HAP-1 (cell line): ENCODE measurements around the gene VWC2.
"Not testable (repeated sequence)": the region's sequence is repeated elsewhere in the genome, so short reads cannot be mapped to it uniquely, and the experiment has no call there.

Experiments used
- DNase-seq, 2 experiments: peaks; one replicate each; pipeline ENCODE4 v3.0.0-alpha.2; 2016 to 2020; ENCODE audit warnings: low spot score in 2 of 2
- H3K27me3 ChIP-seq: fragments of 250-450 bp; sonication (Bioruptor Pico); 2 replicates; pipeline ENCODE4 v1.5.1; 2020; ENCODE audit warnings: low read depth, mild to moderate bottlenecking, moderate library complexity
- H3K36me3 ChIP-seq: fragments of 250-450 bp; sonication (Bioruptor Pico); replicated peaks from 2 replicates; pipeline ENCODE4 v1.5.1; 2020; ENCODE audit warnings: mild to moderate bottlenecking
- H3K4me1 ChIP-seq: fragments of 250-450 bp; sonication (Bioruptor Pico); 2 replicates; pipeline ENCODE4 v1.5.1; 2020; ENCODE audit warnings: mild to moderate bottlenecking
- H3K4me3 ChIP-seq: fragments of 250-450 bp; sonication (Bioruptor Pico); 2 replicates; pipeline ENCODE4 v1.5.1; 2020; ENCODE audit warnings: mild to moderate bottlenecking, moderate library complexity
- H3K9me3 ChIP-seq: fragments of 250-450 bp; sonication (Bioruptor Pico); 2 replicates; pipeline ENCODE4 v1.5.1; 2020; ENCODE audit warnings: mild to moderate bottlenecking, moderate library complexity
- in situ Hi-C: fragments of 300-500 bp; cut with MboI; formaldehyde crosslinking; loops from 3 replicates; pipeline ENCODE4 v1.14.3; 2020; ENCODE audit warnings: low sequenced_read_pairs, inconsistent platforms, mixed read lengths

VWC2 gene

DNA sequence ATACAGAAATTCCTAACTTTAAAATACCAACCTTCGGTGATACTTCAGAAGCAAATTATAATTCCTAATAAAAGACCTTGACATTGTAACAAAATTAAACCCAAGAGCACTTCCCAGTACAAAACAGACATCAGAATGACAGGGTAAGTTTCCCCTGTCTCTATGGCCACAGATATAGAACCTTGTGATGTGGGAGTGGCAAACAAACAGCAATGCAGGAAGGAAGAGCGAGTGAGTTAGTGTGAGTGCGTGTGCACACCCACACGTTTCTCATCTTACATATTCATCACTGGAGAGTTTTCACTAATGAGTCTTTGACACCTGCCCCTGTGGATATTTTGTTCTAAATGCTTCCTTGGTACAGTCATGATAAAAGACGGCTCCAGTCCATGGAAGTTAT, 72.2 kb downstream of the VWC2 start:
- Histone ChIP-seq H3K27me3 (no peaks in the 10 kb centered on the region), H3K4me1 (no peaks in the 10 kb centered on the region), H3K4me3 (no peak overlapping the region), H3K36me3 (no peaks in the 10 kb centered on the region), H3K9me3 (no peaks in the 10 kb centered on the region)
- in situ Hi-C loops = no loop called here
- DNase-seq = no peak

- H3K36me3 ChIP-seq = no peaks in the 10 kb centered on the region
- H3K4me3 ChIP-seq = no peak overlapping the region
- no peaks in the 10 kb centered on the region for H3K4me1 ChIP-seq
- DNase-seq = no peak
- no peaks in the 10 kb centered on the region for H3K27me3 ChIP-seq
- in situ Hi-C loops = no loop called here
- H3K9me3 ChIP-seq = no peaks in the 10 kb centered on the region
Measured at GRCh38 chr7:49848211-49848841, 74.9 kb downstream of the VWC2 start.

- DNase-seq = no peak
- Histone ChIP-seq H3K27me3 (no peaks in the 10 kb centered on the region), H3K4me3 (no peak overlapping the region), H3K36me3 (no peaks in the 10 kb centered on the region), H3K4me1 (no peaks in the 10 kb centered on the region), H3K9me3 (no peaks in the 10 kb centered on the region)
- in situ Hi-C loops = loop anchor here (25.0 kb wide), 1 partner anchor 864 kb away; no protein-coding TSS in a partner anchor
Measured at GRCh38 chr7:49850921-49851613, 77.6 kb downstream of the VWC2 start.

GRCh38 chr7:49851614-49851934, 78.1 kb downstream of the VWC2 start:
- not testable (repeated sequence) for H3K36me3 ChIP-seq, H3K4me1 ChIP-seq, H3K27me3 ChIP-seq, H3K9me3 ChIP-seq, H3K4me3 ChIP-seq, DNase-seq
- in situ Hi-C loops = loop anchor here (25.0 kb wide), 1 partner anchor 864 kb away; no protein-coding TSS in a partner anchor

GRCh38 chr7:49852619-49853462, 79.4 kb downstream of the VWC2 start:
- Histone ChIP-seq H3K36me3 (no peaks in the 10 kb centered on the region), H3K27me3 (no peaks in the 10 kb centered on the region), H3K9me3 (no peaks in the 10 kb centered on the region), H3K4me1 (no peaks in the 10 kb centered on the region), H3K4me3 (no peak overlapping the region)
- peak; percentile 36 to 52 for DNase-seq
- in situ Hi-C loops = loop anchor here (25.0 kb wide), 1 partner anchor 866 kb away; no protein-coding TSS in a partner anchor

GRCh38 chr7:49855281-49855980, 82.0 kb downstream of the VWC2 start:
- Histone ChIP-seq H3K4me3 (no peak overlapping the region), H3K4me1 (no peaks in the 10 kb centered on the region), H3K36me3 (no peaks in the 10 kb centered on the region), H3K9me3 (no peaks in the 10 kb centered on the region), H3K27me3 (no peaks in the 10 kb centered on the region)
- no peak for DNase-seq
- in situ Hi-C loops = loop anchor here (25.0 kb wide), 1 partner anchor 868 kb away; no protein-coding TSS in a partner anchor

GRCh38 chr7:49860293-49860692, 86.9 kb downstream of the VWC2 start:
- in situ Hi-C loops = loop anchor here (25.0 kb wide), 1 partner anchor 873 kb away; no protein-coding TSS in a partner anchor
- Histone ChIP-seq H3K27me3 (no peaks in the 10 kb centered on the region), H3K36me3 (no peaks in the 10 kb centered on the region), H3K4me1 (no peaks in the 10 kb centered on the region), H3K4me3 (no peak overlapping the region), H3K9me3 (no peaks in the 10 kb centered on the region)
- no peak for DNase-seq

- in situ Hi-C loops = loop anchor here (25.0 kb wide), 1 partner anchor 879 kb away; no protein-coding TSS in a partner anchor
- no peak for DNase-seq
- no peaks in the 10 kb centered on the region for H3K27me3 ChIP-seq
Measured at GRCh38 chr7:49866076-49866735, 92.8 kb downstream of the VWC2 start.

DNA sequence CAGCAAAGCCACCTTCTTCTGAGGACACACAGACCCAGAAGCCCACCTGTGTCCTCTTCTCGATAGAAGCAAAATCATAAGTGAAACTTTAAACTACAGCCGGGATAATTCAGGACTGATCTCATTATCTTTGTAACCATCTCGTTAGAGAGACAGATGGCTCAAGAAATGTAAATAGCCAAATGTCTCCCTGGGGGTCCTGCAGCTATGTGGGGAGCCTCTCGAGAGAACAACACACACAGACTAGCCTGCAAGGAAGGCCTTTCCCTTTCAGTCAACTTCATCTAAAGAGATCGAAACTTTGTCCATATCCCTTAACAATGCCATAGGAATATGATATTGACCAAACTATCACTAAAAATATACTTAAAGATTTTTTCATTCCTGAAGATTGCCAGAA, 93.5 kb downstream of the VWC2 start:
- no peak overlapping the region for H3K4me3 ChIP-seq
- in situ Hi-C loops = loop anchor here (25.0 kb wide), 1 partner anchor 880 kb away; no protein-coding TSS in a partner anchor

More at GRCh38 chr7:49866076-49866735, 92.8 kb downstream of the VWC2 start:
- Histone ChIP-seq H3K9me3 (no peaks in the 10 kb centered on the region), H3K4me3 (no peak overlapping the region), H3K4me1 (no peaks in the 10 kb centered on the region), H3K36me3 (no peaks in the 10 kb centered on the region)

DNA sequence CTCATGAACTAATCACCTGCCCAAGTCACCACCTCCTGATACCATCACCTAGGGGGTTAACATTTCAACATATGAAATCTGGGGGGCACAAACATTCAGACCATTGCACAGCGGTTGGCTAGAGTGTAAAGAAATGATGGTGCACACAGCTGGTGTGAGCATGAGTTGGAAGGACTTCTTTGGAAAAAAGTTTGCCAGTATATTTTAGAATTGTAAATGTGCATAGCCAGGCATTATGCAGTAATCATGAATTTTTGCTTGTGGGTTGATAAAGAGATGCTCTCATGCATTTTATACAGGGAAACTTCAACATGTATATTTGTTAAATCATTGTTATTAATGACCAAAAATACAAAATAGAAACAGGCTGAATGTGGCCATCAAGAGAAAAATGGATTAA, 100.0 kb downstream of the VWC2 start:
- in situ Hi-C loops = loop anchor here (25.0 kb wide), 1 partner anchor 886 kb away; no protein-coding TSS in a partner anchor
- Histone ChIP-seq H3K27me3 (no peaks in the 10 kb centered on the region), H3K4me3 (no peak overlapping the region), H3K36me3 (no peaks in the 10 kb centered on the region), H3K4me1 (no peaks in the 10 kb centered on the region), H3K9me3 (no peaks in the 10 kb centered on the region)
- no peak for DNase-seq

More for the DNA sequence above, 93.5 kb downstream of the VWC2 start:
- H3K27me3 ChIP-seq = no peaks in the 10 kb centered on the region
- DNase-seq = no peak
- no peaks in the 10 kb centered on the region for H3K4me1 ChIP-seq
- H3K9me3 ChIP-seq = no peaks in the 10 kb centered on the region
- H3K36me3 ChIP-seq = no peaks in the 10 kb centered on the region

DNA sequence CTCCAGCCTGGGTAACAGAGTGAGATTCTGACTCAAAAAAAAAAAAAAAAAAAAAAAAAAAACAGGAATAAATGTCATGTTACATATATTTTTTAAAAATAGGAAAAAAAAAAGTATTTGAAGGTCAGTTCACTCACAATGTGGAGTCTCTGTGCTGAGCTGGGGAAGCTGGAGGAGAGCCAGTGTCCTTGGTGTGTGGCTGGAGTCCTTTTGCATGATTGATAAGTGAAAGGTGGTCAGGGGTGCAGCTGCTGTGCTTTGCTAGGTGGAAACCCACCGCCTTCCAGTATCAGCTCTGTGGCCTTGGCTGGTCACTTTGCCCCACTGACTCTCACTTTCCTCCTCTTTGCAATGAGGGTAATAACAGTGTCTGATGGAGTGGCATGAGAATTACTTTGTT, 101.9 kb downstream of the VWC2 start:
- Histone ChIP-seq H3K4me1 (no peaks in the 10 kb centered on the region), H3K36me3 (no peaks in the 10 kb centered on the region), H3K4me3 (no peak overlapping the region), H3K27me3 (no peaks in the 10 kb centered on the region), H3K9me3 (no peaks in the 10 kb centered on the region)
- no peak for DNase-seq
- in situ Hi-C loops = no loop called here

GRCh38 chr7:49876202-49876601, 102.8 kb downstream of the VWC2 start:
- Histone ChIP-seq H3K27me3 (no peaks in the 10 kb centered on the region), H3K4me1 (no peaks in the 10 kb centered on the region), H3K36me3 (no peaks in the 10 kb centered on the region), H3K4me3 (no peak overlapping the region), H3K9me3 (no peaks in the 10 kb centered on the region)
- DNase-seq = no peak
- in situ Hi-C loops = no loop called here

DNA sequence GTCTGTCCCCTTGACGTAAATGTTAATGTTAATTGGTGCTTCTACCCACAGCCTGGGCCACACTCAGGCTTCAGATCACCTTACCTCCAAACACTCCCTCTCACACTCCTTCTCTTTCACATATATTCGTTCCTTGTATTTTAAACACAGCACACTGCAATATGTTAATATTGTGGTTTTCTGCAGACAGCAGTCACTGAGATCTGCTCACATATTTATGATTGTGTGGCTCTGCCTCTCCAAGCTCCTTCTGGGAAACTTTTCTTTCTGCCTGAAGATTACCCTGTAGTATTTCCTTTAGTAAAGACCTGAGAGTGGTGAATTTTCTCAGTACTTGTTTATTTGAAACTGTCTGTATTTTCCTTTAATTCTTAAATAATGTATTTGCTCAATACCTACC, 104.7 kb downstream of the VWC2 start:
- Histone ChIP-seq H3K4me3 (no peak overlapping the region), H3K4me1 (no peaks in the 10 kb centered on the region), H3K27me3 (no peaks in the 10 kb centered on the region), H3K36me3 (no peaks in the 10 kb centered on the region), H3K9me3 (no peaks in the 10 kb centered on the region)
- no peak for DNase-seq
- in situ Hi-C loops = no loop called here
